NCI-H510A treated with DMSO at 0.1 percent for 48 hours (cell line): Measurements from ENCODE around the gene RBMY1D.
"Not testable (repeated sequence)": the region's sequence is repeated elsewhere in the genome, so short reads cannot be mapped to it uniquely, and the experiment has no call there.

Source experiments
- DNase-seq: peaks from one replicate; lab custom pipeline; 2025; lab: John Stamatoyannopoulos, UW

Gene RBMY1D

DNA sequence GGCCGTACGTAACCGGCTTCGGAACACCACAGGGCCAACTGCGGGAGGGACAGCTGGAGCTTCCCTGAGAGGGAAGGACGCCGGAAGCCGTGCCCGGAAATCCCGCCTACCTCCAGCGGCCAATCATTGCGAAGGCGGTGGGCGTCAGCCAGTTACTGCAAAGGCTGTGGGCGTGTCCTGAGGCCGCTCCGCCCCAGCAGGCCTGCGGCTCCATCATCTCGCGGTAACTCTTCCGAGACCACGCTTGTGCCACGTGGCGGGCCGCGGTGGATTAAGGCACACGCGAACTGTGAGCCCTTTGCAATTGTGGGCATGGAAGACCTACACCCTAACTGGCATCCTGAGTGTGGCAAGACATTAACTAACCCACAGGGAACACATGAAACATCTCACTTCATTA is at the start of gene RBMY1D:
Gene RBMY1D, minus strand, starts transcription at position 101 of the 400 bp plus-strand sequence. CDS start 2,013 bp downstream, outside the sequence.
- DNase-seq: not testable (repeated sequence)

DNA sequence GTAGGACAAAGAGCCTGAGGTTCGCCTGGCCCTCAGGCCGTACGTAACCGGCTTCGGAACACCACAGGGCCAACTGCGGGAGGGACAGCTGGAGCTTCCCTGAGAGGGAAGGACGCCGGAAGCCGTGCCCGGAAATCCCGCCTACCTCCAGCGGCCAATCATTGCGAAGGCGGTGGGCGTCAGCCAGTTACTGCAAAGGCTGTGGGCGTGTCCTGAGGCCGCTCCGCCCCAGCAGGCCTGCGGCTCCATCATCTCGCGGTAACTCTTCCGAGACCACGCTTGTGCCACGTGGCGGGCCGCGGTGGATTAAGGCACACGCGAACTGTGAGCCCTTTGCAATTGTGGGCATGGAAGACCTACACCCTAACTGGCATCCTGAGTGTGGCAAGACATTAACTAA is 23.6 kb upstream of the RBMY1D start, which contains the start of gene RBMY1E:
Gene RBMY1E, minus strand, starts transcription at position 101 of the 400 bp plus-strand sequence. CDS start 1,978 bp downstream, outside the sequence.
- DNase-seq: not testable (repeated sequence)

GRCh38 chrY:21869407-21870076 is 24.8 kb downstream of the RBMY1D start:
- not testable (repeated sequence) for DNase-seq

- DNase-seq: no peak
These were observed 48.8 kb downstream of the RBMY1D start for GRCh38 chrY:21845481-21845880.

- DNase-seq: no peak
These were observed 52.2 kb downstream of the RBMY1D start for GRCh38 chrY:21842090-21842489.

DNA sequence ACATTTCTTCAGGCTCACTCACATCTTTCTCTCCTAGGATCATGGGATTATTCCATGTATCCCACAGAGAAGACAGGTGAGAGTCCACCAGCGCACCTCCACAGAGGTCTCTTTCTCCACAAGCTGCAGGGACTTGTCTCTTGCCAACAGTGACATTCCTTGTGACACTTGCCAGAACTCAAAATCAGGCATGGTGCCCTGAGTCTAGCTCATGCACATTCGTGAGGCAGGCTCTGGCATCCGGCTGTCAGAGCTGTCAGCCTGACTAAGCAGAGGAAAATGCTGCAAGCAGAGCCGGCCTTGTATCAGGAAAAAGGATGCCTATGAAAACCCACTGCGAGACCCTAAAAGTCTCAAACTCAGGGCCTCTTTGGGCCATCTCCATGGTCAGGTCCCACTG is 54.8 kb downstream of the RBMY1D start:
- DNase-seq: no peak

DNA sequence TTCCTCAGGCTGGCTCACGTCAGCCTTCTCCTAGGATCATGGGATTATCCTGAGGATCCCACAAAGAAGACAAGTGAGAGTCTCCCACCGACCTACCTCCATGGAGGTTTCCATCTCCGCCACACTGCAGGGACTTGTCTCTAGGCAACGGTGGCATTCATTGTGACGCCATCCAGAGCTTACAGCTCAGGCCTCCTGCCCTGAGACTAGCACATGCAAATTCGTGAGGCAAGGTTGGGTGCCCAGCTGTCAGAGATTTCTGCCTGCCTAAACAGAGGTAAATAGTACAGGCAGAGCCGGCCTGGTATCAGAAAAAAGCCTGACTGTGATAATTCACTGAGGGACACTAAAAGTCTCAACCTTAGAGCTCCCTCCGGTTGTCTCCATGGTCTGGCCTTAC is 58.0 kb downstream of the RBMY1D start:
- no peak for DNase-seq

GRCh38 chrY:21835052-21835451 is 59.3 kb downstream of the RBMY1D start:
- DNase-seq: no peak
